ENCODE measurements around the gene CPXM2. TPM values are rescaled to one million over a fixed set of nuclear protein-coding genes. Genes with fewer than 3 reads are reported as not detected.

CPXM2 gene
- total RNA-seq, 2 experiments from 2014 or later, result not detected

DNA sequence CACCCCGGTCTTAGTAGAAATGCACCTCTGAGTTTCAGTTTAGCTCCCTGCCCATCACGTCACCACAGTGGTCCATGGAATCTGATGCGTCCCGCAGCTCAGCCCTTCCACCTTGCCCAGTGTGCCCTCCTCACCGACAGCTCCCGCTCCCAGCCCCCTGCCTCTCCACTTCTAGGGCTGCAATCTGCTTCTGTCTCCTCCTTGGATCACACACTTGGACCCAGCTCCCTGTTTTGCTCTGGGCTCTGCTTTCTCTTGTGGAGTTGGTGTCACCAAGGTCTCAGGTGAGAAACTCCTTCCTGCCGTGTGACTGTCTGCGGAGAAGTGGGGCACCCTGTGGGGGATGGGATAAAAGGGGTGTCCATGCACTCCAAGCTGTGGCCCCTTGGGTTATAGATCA, 187.5 kb downstream of the CPXM2 start:
- ChIA-PET CTCF (no interaction called here), POLR2A (no interaction called here)
- DNase-seq (no peak), ATAC-seq (ENCODE audit: poor library complexity) (no peak)
- H3K4me3 Mint-ChIP-seq, result no peak overlapping the region
- Histone ChIP-seq H3K27ac (ENCODE audit: low read depth in 1 of 2, low read length in 2 of 2) (no peak overlapping the region), H3K9me3 (ENCODE audit: control insufficient read depth in 1 of 2, insufficient read depth in 1 of 2, low read length in 2 of 2) (peaks cover 0 to 12% of the 10 kb centered on the region in 2 experiments), H3K4me3 (ENCODE audit: low read length) (no peak overlapping the region), H3K4me1 (ENCODE audit: insufficient read depth, low read length) (no peaks in the 10 kb centered on the region), H3K27me3 (ENCODE audit: control insufficient read depth in 1 of 2, insufficient read depth in 2 of 2, low read length in 2 of 2) (peaks cover 0 to 3% of the 10 kb centered on the region in 2 experiments), H3K36me3 (ENCODE audit: insufficient read depth, low read length) (no peaks in the 10 kb centered on the region)
- no peaks in the 10 kb centered on the region for H3K9me3 Mint-ChIP-seq
- TF ChIP-seq, protein P1, sequence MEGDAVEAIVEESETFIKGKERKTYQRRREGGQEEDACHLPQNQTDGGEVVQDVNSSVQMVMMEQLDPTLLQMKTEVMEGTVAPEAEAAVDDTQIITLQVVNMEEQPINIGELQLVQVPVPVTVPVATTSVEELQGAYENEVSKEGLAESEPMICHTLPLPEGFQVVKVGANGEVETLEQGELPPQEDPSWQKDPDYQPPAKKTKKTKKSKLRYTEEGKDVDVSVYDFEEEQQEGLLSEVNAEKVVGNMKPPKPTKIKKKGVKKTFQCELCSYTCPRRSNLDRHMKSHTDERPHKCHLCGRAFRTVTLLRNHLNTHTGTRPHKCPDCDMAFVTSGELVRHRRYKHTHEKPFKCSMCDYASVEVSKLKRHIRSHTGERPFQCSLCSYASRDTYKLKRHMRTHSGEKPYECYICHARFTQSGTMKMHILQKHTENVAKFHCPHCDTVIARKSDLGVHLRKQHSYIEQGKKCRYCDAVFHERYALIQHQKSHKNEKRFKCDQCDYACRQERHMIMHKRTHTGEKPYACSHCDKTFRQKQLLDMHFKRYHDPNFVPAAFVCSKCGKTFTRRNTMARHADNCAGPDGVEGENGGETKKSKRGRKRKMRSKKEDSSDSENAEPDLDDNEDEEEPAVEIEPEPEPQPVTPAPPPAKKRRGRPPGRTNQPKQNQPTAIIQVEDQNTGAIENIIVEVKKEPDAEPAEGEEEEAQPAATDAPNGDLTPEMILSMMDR (IDR thresholded peaks at IDR 0.05), result no peak
- no peak overlapping the region for H3K27ac Mint-ChIP-seq
- intact Hi-C loops (cut with DNase I, micrococcal nuclease), result no loop called here
- H3K36me3 Mint-ChIP-seq (ENCODE audit: low read depth), result no peaks in the 10 kb centered on the region
- peaks cover 6% of the 10 kb centered on the region for H3K27me3 Mint-ChIP-seq
- H3K4me1 Mint-ChIP-seq (ENCODE audit: low read depth), result no peaks in the 10 kb centered on the region

DNA sequence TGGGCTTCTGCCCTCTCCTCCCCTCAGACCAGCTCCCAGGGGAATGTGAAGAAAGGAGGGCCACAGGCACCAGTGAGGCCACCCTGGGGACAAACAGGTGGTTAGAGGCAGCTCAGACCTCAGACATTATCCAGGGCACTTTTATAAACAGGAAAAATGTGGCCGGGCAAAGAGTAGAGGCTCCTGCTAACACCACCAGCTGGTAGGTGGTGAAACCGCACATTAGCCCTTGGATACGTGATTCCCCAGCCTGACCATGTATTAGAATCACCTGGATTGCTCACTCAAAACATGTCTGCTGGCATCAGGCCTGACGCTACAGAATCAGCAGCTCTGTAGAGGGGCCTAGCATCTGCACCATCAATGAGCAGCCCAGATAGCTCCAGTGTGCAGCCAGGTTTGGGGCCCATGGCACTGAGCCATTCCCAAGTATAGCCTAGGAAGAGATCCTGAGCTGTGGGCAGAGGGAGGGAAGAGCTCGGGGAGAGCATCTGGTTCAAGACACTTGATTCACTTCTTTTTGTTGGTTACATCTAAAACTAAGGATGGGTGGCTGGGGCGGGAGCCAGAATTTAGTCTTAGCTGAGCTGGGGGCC, 188.3 kb downstream of the CPXM2 start:
- no peaks in the 10 kb centered on the region for H3K27me3 Mint-ChIP-seq
- no peak overlapping the region for H3K4me3 Mint-ChIP-seq
- no peaks in the 10 kb centered on the region for H3K36me3 ChIP-seq (ENCODE audit: insufficient read depth, low read length)
- H3K36me3 Mint-ChIP-seq (ENCODE audit: low read depth), result no peaks in the 10 kb centered on the region
- H3K9me3 ChIP-seq (ENCODE audit: control insufficient read depth in 1 of 2, insufficient read depth in 1 of 2, low read length in 2 of 2), result peaks cover 0 to 12% of the 10 kb centered on the region in 2 experiments
- no peaks in the 10 kb centered on the region for H3K9me3 Mint-ChIP-seq
- H3K4me1 Mint-ChIP-seq (ENCODE audit: low read depth), result no peaks in the 10 kb centered on the region
- no peak overlapping the region for H3K27ac Mint-ChIP-seq
- H3K27ac ChIP-seq (ENCODE audit: low read depth in 1 of 2, low read length in 2 of 2), result no peak overlapping the region
- TF ChIP-seq, protein P1 (IDR thresholded peaks at IDR 0.05), result no peak
- intact Hi-C loops (cut with DNase I, micrococcal nuclease), result no loop called here
- H3K27me3 ChIP-seq (ENCODE audit: control insufficient read depth in 1 of 2, insufficient read depth in 2 of 2, low read length in 2 of 2), result peaks cover 0 to 3% of the 10 kb centered on the region in 2 experiments
- H3K4me1 ChIP-seq (ENCODE audit: insufficient read depth, low read length), result no peaks in the 10 kb centered on the region
- H3K4me3 ChIP-seq (ENCODE audit: low read length), result no peak overlapping the region
- DNase-seq (no peak), ATAC-seq (ENCODE audit: poor library complexity) (no peak)
- ChIA-PET CTCF (no interaction called here), POLR2A (no interaction called here)

Other genes with a start within 250 kb of the CPXM2 start
- not detected for gene GPR26, start 225.5 kb downstream of the CPXM2 start, total RNA-seq
- under 1 TPM; 0.42 to 0.52 TPM for gene CHST15, start 201.8 kb upstream of the CPXM2 start, total RNA-seq

Data from CD4-positive, alpha-beta T cell (primary cell).